Spleen (tissue), 7 donors: ENCODE results near the gene RAB32.

Experiments
- POLR2AphosphoS5 ChIP-seq, 3 donors: sonication (generic); formaldehyde crosslinking; IDR thresholded peaks; one replicate each; pipeline ENCODE4 v1.5.1; 2017; ENCODE audit warnings: antibody characterized with exemption in 3 of 3
- TF ChIP-seq, protein P1 (sequence below), 11 experiments: fragments of 200-600 bp in 7 of 11; fragments of 450-650 bp in 4 of 11; sonication (generic) in 4 of 11; IDR thresholded peaks in 8 of 11; conservative IDR thresholded peaks in 3 of 11; 1 replicate in 7 of 11; 2 replicates in 4 of 11; pipeline versions ENCODE4 v1.4.0 to v1.8.0; 2016 to 2021; ENCODE audit warnings: antibody characterized with exemption in 11 of 11, inconsistent platforms in 4 of 11, mild to moderate bottlenecking in 1 of 11
- donor health status: DM: no; HTN: no; CAD: no; lungs with moderate emphysema.
- donor health status: DM: no; HTN: no; CAD: no.
- donor health status: DM: no; HTN: no; CAD: no.

DNA sequence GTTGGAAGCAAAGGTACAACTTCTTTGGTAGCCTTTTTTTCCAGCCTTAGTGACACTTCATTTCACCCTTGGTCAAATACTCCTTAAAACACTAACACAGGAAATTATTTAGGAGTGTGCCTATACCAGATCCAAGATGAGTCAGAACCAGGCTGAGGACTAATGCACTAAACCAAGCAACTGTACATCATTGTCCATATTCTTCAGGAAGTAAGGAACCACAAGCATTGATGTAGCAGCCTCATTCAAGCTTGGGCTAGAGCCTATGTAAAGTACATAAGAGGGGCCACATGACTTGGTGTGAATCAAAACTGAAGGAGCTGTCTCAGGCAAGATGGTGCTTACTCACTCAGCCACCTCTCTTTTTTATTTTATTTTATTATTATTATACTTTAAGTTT is 34.4 kb downstream of the RAB32 start:
- no peak for TF ChIP-seq POLR2AphosphoS5 (IDR thresholded peaks at IDR 0.05)
- TF ChIP-seq, protein P1, sequence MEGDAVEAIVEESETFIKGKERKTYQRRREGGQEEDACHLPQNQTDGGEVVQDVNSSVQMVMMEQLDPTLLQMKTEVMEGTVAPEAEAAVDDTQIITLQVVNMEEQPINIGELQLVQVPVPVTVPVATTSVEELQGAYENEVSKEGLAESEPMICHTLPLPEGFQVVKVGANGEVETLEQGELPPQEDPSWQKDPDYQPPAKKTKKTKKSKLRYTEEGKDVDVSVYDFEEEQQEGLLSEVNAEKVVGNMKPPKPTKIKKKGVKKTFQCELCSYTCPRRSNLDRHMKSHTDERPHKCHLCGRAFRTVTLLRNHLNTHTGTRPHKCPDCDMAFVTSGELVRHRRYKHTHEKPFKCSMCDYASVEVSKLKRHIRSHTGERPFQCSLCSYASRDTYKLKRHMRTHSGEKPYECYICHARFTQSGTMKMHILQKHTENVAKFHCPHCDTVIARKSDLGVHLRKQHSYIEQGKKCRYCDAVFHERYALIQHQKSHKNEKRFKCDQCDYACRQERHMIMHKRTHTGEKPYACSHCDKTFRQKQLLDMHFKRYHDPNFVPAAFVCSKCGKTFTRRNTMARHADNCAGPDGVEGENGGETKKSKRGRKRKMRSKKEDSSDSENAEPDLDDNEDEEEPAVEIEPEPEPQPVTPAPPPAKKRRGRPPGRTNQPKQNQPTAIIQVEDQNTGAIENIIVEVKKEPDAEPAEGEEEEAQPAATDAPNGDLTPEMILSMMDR (IDR thresholded peaks at IDR 0.05 in 8 of 11, conservative IDR thresholded peaks at IDR 0.05 in 3 of 11), result no peak
